SU-DHL-6 (cell line): ENCODE data around the gene CCNI.

Experiments
- CTCF ChIP-seq: fragments of 200-600 bp; sonication (generic); IDR thresholded peaks from one replicate; pipeline ENCODE4 v1.5.1; 2017; ENCODE audit warnings: antibody characterized with exemption, mild to moderate bottlenecking, low read length, moderate library complexity; ENCODE audit not compliant: insufficient read depth, poor library complexity, severe bottlenecking
- EZH2phosphoT487 ChIP-seq: fragments of 200-600 bp; sonication (generic), shearing (Covaris generic); conservative IDR thresholded peaks from 2 replicates; pipeline ENCODE4 v1.6.1; 2018; ENCODE audit warnings: mild to moderate bottlenecking, antibody characterized with exemption, low read length, moderate library complexity, mixed read lengths

- TF ChIP-seq CTCF (no peak), EZH2phosphoT487 (no peak)
These were observed 2.5 kb downstream of the CCNI start for GRCh38 chr4:77073106-77073809.
